ENCODE results near the gene ERRFI1.

The ERRFI1 gene

DNA sequence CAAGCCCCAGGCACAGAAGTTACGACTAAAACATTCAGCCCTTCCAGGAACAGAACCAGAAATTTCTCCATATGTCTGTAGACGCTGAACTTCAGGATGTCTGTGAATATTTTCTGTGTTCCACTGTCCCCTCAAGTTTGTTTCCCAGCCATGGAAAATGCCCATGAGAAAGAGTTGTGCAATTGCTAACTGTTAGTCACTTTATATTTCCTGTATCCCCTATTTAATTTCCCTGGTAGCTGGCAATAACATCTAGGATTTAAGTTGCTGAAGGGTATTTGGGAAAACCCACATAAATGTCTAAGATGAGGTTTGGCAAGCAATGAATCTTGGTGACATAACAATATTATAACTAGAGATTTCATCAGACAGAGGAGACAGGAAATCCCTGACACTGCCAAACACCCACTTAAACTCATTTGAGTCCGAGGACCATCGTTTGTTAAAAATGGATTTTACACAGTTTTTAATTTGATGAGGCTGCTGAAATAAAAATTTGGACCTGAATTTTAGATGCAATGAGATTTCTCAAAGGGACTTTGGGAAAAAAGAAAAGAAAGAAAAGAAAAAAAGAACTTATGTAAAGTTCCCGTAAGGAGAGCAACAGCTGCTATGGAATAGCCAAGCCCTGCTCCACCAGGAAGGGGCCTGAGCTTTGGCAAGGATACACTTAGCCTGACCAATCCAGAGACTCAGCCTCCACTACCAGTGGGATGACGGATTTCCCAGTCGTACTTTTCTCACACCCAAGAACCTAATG is 21.8 kb upstream of the ERRFI1 start:
- peak overlapping the region; percentile 56 for H3K4me3 ChIP-seq
- TF ChIP-seq POLR2AphosphoS5 (IDR thresholded peaks at IDR 0.05; ENCODE audit: borderline replicate concordance, low read depth, low read length) (peak; percentile 76; the same call in 1 of the 2 replicates), EZH2 (IDR thresholded peaks at IDR 0.05) (no peak), FOXP2 (optimal IDR thresholded peaks at IDR 0.05; ENCODE audit: control extremely low read depth, extremely low read length, insufficient read depth) (no peak)
- peak; percentile 99 for DNase-seq (ENCODE audit: low read depth, low spot score)

DNA sequence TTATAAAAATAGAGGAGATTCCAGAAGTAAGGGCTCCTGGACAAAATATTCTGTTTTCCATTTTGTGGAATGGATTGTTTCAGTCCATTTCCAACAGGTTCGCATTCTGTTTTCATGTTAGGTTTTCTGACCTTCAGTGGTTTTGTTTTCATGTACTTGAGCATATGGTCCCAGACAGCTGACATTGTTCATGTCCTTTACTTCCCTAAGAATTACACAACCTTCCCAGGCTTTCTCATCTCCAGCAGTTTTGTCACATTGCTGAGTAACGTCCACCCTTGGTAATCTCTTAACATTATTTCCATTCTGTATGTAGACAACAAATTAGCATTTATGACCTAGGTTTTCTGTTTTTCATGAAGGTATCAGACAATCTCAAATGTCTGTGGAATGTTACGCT is 21.0 kb upstream of the ERRFI1 start:
- DNase-seq (ENCODE audit: low read depth, low spot score) = no peak
- H3K9me3 ChIP-seq (ENCODE audit: low read depth, low read length) = no peaks in the 10 kb centered on the region
- peak overlapping the region; percentile 56 for H3K4me3 ChIP-seq
- H3K27ac ChIP-seq = 0 out of 2 replicates have a peak overlapping the region, but pooled peaks have one; percentile 87
- TF ChIP-seq EZH2 (IDR thresholded peaks at IDR 0.05) (no peak), POLR2AphosphoS5 (IDR thresholded peaks at IDR 0.05; ENCODE audit: borderline replicate concordance, low read depth, low read length) (no peak), FOXP2 (optimal IDR thresholded peaks at IDR 0.05; ENCODE audit: control extremely low read depth, extremely low read length, insufficient read depth) (no peak)
- no peaks in the 10 kb centered on the region for H3K36me3 ChIP-seq (ENCODE audit: insufficient read depth, low read length)
- no peak overlapping the region for H3K9ac ChIP-seq (ENCODE audit: insufficient read length)

More for the DNA sequence above, 21.8 kb upstream of the ERRFI1 start:
- H3K9ac ChIP-seq (ENCODE audit: insufficient read length) = no peak overlapping the region
- H3K27ac ChIP-seq = peak overlapping the region; percentile 87
- no peaks in the 10 kb centered on the region for H3K36me3 ChIP-seq (ENCODE audit: insufficient read depth, low read length)
- no peaks in the 10 kb centered on the region for H3K9me3 ChIP-seq (ENCODE audit: low read depth, low read length)

DNA sequence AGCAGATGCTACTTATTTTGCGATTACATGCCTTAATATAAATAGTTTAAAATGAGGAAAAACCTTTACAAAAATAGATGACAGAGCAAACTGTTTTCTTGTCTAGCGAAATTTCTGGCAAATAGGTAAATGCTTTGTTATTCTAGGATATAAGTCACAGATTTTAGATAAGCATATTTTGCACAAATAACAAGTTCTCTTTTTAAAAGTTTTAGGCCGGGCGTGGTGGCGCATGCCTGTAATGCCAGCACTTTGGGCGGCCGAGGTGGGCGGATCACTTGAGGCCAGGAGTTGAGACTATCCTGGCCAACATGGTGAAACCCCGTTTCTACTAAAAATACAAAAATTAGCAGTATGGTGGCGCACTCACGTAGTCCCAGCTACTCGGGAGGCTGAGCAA is 20.3 kb upstream of the ERRFI1 start:
- Histone ChIP-seq H3K9me3 (ENCODE audit: low read depth, low read length) (no peaks in the 10 kb centered on the region), H3K27ac (no peak overlapping the region), H3K9ac (ENCODE audit: insufficient read length) (no peak overlapping the region), H3K4me3 (no peak overlapping the region), H3K36me3 (ENCODE audit: insufficient read depth, low read length) (no peaks in the 10 kb centered on the region)
- TF ChIP-seq POLR2AphosphoS5 (IDR thresholded peaks at IDR 0.05; ENCODE audit: borderline replicate concordance, low read depth, low read length) (no peak), EZH2 (IDR thresholded peaks at IDR 0.05) (no peak), FOXP2 (optimal IDR thresholded peaks at IDR 0.05; ENCODE audit: control extremely low read depth, extremely low read length, insufficient read depth) (no peak)
- DNase-seq (ENCODE audit: low read depth, low spot score) = no peak

DNA sequence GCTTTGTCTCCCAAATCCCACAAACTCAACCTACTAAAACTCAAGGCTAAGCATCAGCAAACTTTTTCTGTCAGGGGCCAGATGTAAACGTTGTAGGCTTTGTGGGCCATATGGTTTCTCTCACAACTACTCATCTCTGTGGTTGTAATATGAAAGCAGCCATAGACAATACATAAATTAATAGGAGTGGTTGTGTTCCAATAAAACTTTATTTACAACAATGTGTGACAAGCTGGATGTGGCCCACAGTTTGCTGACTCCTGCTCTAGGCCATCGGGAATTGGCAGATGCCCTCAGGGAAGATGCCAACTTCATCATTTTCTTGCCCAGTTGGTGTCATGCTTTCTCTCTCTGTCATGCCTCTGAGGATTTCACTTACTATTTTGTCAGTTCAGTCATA is 17.5 kb upstream of the ERRFI1 start:
- no peak for DNase-seq (ENCODE audit: low read depth, low spot score)
- H3K4me3 ChIP-seq = no peak overlapping the region

DNA sequence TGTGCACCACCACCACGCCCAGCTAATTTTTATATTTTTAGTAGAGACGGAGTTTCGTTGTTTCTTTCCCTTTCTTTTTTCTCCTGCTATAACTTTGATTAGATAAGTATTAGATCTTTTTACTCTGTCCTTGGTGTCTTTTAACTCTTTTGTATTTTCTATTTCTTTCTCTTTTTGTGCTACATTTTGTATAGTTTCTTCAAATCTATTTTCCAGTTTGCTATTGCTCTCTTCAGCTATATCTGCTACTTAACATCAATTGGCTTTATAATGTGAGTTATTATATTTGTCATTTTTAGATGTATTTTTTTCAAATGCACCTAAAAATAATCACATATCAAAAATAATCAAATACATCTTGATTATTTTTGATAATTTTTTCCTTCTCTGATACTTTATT is 16.0 kb upstream of the ERRFI1 start:
- no peak overlapping the region for H3K4me3 ChIP-seq
- DNase-seq (ENCODE audit: low read depth, low spot score) = no peak
- H3K9me3 ChIP-seq (ENCODE audit: low read depth, low read length) = no peaks in the 10 kb centered on the region
- TF ChIP-seq POLR2AphosphoS5 (IDR thresholded peaks at IDR 0.05; ENCODE audit: borderline replicate concordance, low read depth, low read length) = no peak
- no peak overlapping the region for H3K9ac ChIP-seq (ENCODE audit: insufficient read length)
- H3K27ac ChIP-seq = no peak overlapping the region
- no peaks in the 10 kb centered on the region for H3K36me3 ChIP-seq (ENCODE audit: insufficient read depth, low read length)

More for the DNA sequence above, 17.5 kb upstream of the ERRFI1 start:
- Histone ChIP-seq H3K9me3 (ENCODE audit: low read depth, low read length) (no peaks in the 10 kb centered on the region), H3K27ac (no peak overlapping the region), H3K9ac (ENCODE audit: insufficient read length) (no peak overlapping the region), H3K36me3 (ENCODE audit: insufficient read depth, low read length) (no peaks in the 10 kb centered on the region)
- TF ChIP-seq EZH2 (IDR thresholded peaks at IDR 0.05) (no peak), POLR2AphosphoS5 (IDR thresholded peaks at IDR 0.05; ENCODE audit: borderline replicate concordance, low read depth, low read length) (no peak), FOXP2 (optimal IDR thresholded peaks at IDR 0.05; ENCODE audit: control extremely low read depth, extremely low read length, insufficient read depth) (no peak)

DNA sequence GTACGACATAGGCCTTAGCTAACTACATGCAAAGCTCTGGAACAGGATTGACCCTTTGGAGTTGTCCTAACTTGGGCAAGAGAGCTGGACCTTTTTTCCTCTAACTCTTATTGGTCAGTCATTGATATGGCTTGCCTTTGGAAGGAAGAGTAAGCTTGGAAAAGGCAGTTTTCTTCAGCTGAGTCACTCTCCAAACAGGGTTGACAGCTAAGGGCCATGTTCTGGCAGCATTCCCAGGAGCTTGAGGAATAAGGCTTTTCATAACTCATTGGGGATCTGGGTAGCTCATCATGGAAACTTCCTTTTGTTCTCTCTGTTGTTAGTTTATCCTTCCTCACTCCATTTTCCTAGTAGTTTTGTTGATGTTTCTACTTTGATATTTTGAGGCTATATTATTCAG is 14.5 kb upstream of the ERRFI1 start:
- Histone ChIP-seq H3K4me3 (no peak overlapping the region), H3K9ac (ENCODE audit: insufficient read length) (no peak overlapping the region), H3K27ac (no peak overlapping the region), H3K36me3 (ENCODE audit: insufficient read depth, low read length) (no peaks in the 10 kb centered on the region), H3K9me3 (ENCODE audit: low read depth, low read length) (no peaks in the 10 kb centered on the region)
- TF ChIP-seq FOXP2 (optimal IDR thresholded peaks at IDR 0.05; ENCODE audit: control extremely low read depth, extremely low read length, insufficient read depth) (no peak), EZH2 (IDR thresholded peaks at IDR 0.05) (no peak), POLR2AphosphoS5 (IDR thresholded peaks at IDR 0.05; ENCODE audit: borderline replicate concordance, low read depth, low read length) (no peak)
- DNase-seq (ENCODE audit: low read depth, low spot score) = peak; percentile 37

DNA sequence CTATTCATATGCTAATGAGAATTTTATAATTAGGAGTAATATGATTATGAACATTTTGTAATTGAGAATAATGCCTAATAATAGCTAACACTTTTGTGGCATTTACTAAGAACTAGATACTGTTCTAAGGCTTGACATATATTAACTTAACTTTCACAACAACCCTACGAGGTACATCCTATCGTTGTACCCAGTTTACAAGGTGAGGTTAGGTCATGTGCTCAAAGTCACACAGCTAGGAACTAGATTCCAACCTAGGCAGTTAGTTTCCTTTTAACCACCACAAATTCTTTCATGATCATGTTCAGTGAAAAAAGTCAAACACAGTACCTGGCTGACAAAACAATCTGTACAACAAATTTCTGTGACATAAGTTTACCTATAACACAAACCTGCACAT is 13.0 kb upstream of the ERRFI1 start:
- no peak for DNase-seq (ENCODE audit: low read depth, low spot score)
- no peaks in the 10 kb centered on the region for H3K36me3 ChIP-seq (ENCODE audit: insufficient read depth, low read length)
- no peaks in the 10 kb centered on the region for H3K9me3 ChIP-seq (ENCODE audit: low read depth, low read length)
- H3K27ac ChIP-seq = no peak overlapping the region
- H3K9ac ChIP-seq (ENCODE audit: insufficient read length) = no peak overlapping the region
- no peak overlapping the region for H3K4me3 ChIP-seq
- no peak for TF ChIP-seq FOXP2 (optimal IDR thresholded peaks at IDR 0.05; ENCODE audit: control extremely low read depth, extremely low read length, insufficient read depth)
- no peak for TF ChIP-seq EZH2 (IDR thresholded peaks at IDR 0.05)
- no peak for TF ChIP-seq POLR2AphosphoS5 (IDR thresholded peaks at IDR 0.05; ENCODE audit: borderline replicate concordance, low read depth, low read length)

DNA sequence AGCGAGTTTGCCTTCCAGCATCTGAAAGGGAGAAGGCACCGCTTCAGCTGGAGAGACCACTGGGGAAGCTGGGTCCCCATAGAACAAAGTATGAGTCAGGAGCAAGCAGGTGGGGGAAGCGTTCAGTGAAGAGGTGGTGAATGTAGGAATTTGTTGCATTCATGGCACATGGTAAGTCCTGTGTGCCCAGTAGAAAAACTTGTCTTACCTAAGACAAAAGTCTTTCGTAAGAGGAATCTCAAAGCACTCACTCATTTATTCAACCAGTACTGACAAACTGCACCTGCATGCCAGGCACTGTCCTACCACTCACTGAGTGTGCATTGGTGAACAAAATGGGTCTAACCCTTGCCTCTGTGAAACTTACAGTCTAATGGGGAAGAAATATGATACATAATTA is 9.2 kb upstream of the ERRFI1 start:
- Histone ChIP-seq H3K9ac (ENCODE audit: insufficient read length) (no peak overlapping the region), H3K27ac (no peak overlapping the region), H3K36me3 (ENCODE audit: insufficient read depth, low read length) (no peaks in the 10 kb centered on the region), H3K4me3 (no peak overlapping the region), H3K9me3 (ENCODE audit: low read depth, low read length) (no peaks in the 10 kb centered on the region)
- no peak for DNase-seq (ENCODE audit: low read depth, low spot score)
- TF ChIP-seq EZH2 (IDR thresholded peaks at IDR 0.05) (no peak), POLR2AphosphoS5 (IDR thresholded peaks at IDR 0.05; ENCODE audit: borderline replicate concordance, low read depth, low read length) (no peak), FOXP2 (optimal IDR thresholded peaks at IDR 0.05; ENCODE audit: control extremely low read depth, extremely low read length, insufficient read depth) (no peak)

DNA sequence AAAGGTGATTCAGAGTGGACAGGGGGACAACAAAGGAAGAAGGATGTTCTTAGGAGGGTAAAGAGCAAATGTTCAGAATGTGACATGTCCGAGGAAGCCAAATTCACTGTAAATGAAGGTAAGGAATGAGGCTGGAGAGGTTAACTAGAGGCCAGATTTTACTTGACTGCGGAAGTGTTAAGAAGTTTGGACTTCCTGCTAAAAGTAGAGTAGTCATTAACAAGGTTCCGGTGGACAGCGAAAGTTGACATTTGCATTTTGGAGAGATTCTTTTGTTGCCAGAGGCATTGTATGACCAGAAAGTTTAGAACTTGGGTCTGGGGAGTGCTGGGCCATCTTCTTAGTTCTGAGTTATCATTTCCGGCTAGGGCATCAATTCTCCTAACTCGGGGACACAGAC is 7.2 kb upstream of the ERRFI1 start:
- Histone ChIP-seq H3K4me3 (no peak overlapping the region), H3K27ac (no peak overlapping the region), H3K9me3 (ENCODE audit: low read depth, low read length) (no peaks in the 10 kb centered on the region), H3K9ac (ENCODE audit: insufficient read length) (no peak overlapping the region), H3K36me3 (ENCODE audit: insufficient read depth, low read length) (no peaks in the 10 kb centered on the region)
- DNase-seq (ENCODE audit: low read depth, low spot score) = no peak
- TF ChIP-seq FOXP2 (optimal IDR thresholded peaks at IDR 0.05; ENCODE audit: control extremely low read depth, extremely low read length, insufficient read depth) (no peak), POLR2AphosphoS5 (IDR thresholded peaks at IDR 0.05; ENCODE audit: borderline replicate concordance, low read depth, low read length) (no peak), EZH2 (IDR thresholded peaks at IDR 0.05) (no peak)
